ENCODE measurements around the gene TEAD4. TPM values are rescaled to one million over a fixed set of nuclear protein-coding genes. Genes with fewer than 3 reads are reported as not detected.
A peak's percentile ranks its signal among the peaks of the same experiment; 100 is the strongest.

Gene TEAD4
- total and polyA plus RNA-seq, 2 experiments from 2014 or later, result 5.5 to 12.7 TPM

GRCh38 chr12:2957816-2958431 lies 1.3 kb upstream of the TEAD4 start:
- Histone ChIP-seq H3K27me3 (no peaks in the 10 kb centered on the region), H2AFZ (peak overlapping the region; percentile 78)

GRCh38 chr12:2958432-2959191 lies 585 bp upstream of the TEAD4 start:
- Histone ChIP-seq H3K4me3 (peak overlapping the region; percentile 61), H3K27ac (peak overlapping the region; percentile 88), H3K36me3 (replicated peaks; ENCODE audit: insufficient read depth, low read depth) (no peaks in the 10 kb centered on the region), H2AFZ (peak overlapping the region; percentile 78), H3K4me1 (ENCODE audit: insufficient read depth) (peaks cover 22% of the 10 kb centered on the region), H3K4me2 (peak overlapping the region; percentile 97), H3K9me3 (ENCODE audit: low read depth) (no peaks in the 10 kb centered on the region), H3K9me2 (replicated peaks; ENCODE audit: insufficient read depth) (no peaks in the 10 kb centered on the region), H3K27me3 (no peaks in the 10 kb centered on the region), H4K20me1 (ENCODE audit: insufficient read depth, poor library complexity, severe bottlenecking) (no peaks in the 10 kb centered on the region), H3K79me2 (peaks cover 4% of the 10 kb centered on the region)
- WGBS (ENCODE audit: low lambda C conversion rate, missing lambda C conversion rate), result under 1% methylated on average over 17 of the region's 48 CpGs
- peak; percentile 73 for DNase-seq (ENCODE audit: low spot score)
- no peak for TF ChIP-seq EZH2phosphoT487 (IDR thresholded peaks at IDR 0.05; ENCODE audit: low read depth, severe bottlenecking, unreplicated experiment)
- TF ChIP-seq CTCF (IDR thresholded peaks at IDR 0.05; ENCODE audit: poor library complexity), result no peak
- TF ChIP-seq EZH2 (IDR thresholded peaks at IDR 0.05; ENCODE audit: borderline replicate concordance), result no peak

More at GRCh38 chr12:2957816-2958431, 1.3 kb upstream of the TEAD4 start:
- H3K4me3 ChIP-seq, result peak overlapping the region; percentile 61
- DNase-seq (ENCODE audit: low spot score), result no peak
- H3K4me2 ChIP-seq, result peak overlapping the region; percentile 97
- H3K79me2 ChIP-seq, result peaks cover 4% of the 10 kb centered on the region
- 64% methylated on average over 11 of the region's 11 CpGs for WGBS (ENCODE audit: low lambda C conversion rate, missing lambda C conversion rate)
- H3K4me1 ChIP-seq (ENCODE audit: insufficient read depth), result peaks cover 22% of the 10 kb centered on the region
- H3K9me2 ChIP-seq (replicated peaks; ENCODE audit: insufficient read depth), result no peaks in the 10 kb centered on the region
- TF ChIP-seq CTCF (IDR thresholded peaks at IDR 0.05; ENCODE audit: poor library complexity) (no peak), EZH2phosphoT487 (IDR thresholded peaks at IDR 0.05; ENCODE audit: low read depth, severe bottlenecking, unreplicated experiment) (no peak), EZH2 (IDR thresholded peaks at IDR 0.05; ENCODE audit: borderline replicate concordance) (no peak)
- peak overlapping the region; percentile 88 for H3K27ac ChIP-seq
- H3K36me3 ChIP-seq (replicated peaks; ENCODE audit: insufficient read depth, low read depth), result no peaks in the 10 kb centered on the region
- H3K9me3 ChIP-seq (ENCODE audit: low read depth), result no peaks in the 10 kb centered on the region
- no peaks in the 10 kb centered on the region for H4K20me1 ChIP-seq (ENCODE audit: insufficient read depth, poor library complexity, severe bottlenecking)

GRCh38 chr12:2959505-2960389 lies 550 bp downstream of the TEAD4 start:
- Histone ChIP-seq H3K9me3 (ENCODE audit: low read depth) (no peaks in the 10 kb centered on the region), H4K20me1 (ENCODE audit: insufficient read depth, poor library complexity, severe bottlenecking) (no peaks in the 10 kb centered on the region), H3K36me3 (replicated peaks; ENCODE audit: insufficient read depth, low read depth) (no peaks in the 10 kb centered on the region), H3K27me3 (no peaks in the 10 kb centered on the region), H3K4me3 (peak overlapping the region; percentile 75), H3K9me2 (replicated peaks; ENCODE audit: insufficient read depth) (no peaks in the 10 kb centered on the region), H3K4me2 (peak overlapping the region; percentile 97), H3K79me2 (peaks cover 6% of the 10 kb centered on the region), H3K27ac (peak overlapping the region; percentile 89), H2AFZ (peak overlapping the region; percentile 79), H3K4me1 (ENCODE audit: insufficient read depth) (peaks cover 22% of the 10 kb centered on the region)
- DNase-seq (ENCODE audit: low spot score), result peak; percentile 79
- TF ChIP-seq EZH2phosphoT487 (IDR thresholded peaks at IDR 0.05; ENCODE audit: low read depth, severe bottlenecking, unreplicated experiment), result no peak
- TF ChIP-seq EZH2 (IDR thresholded peaks at IDR 0.05; ENCODE audit: borderline replicate concordance), result no peak
- no peak for TF ChIP-seq CTCF (IDR thresholded peaks at IDR 0.05; ENCODE audit: poor library complexity)
- WGBS (ENCODE audit: low lambda C conversion rate, missing lambda C conversion rate), result 2% methylated on average over 59 of the region's 104 CpGs

All from hepatocyte (in vitro differentiated cells).